HG03432 (cell line): Measurements from ENCODE around the gene ABHD17A.

ENCODE experiments used
- ATAC-seq: cut with Tn5 transposase; IDR thresholded peaks from one replicate; pipeline ENCODE4 v1.9.1; 2021; ENCODE audit warnings: mild to moderate bottlenecking, moderate library complexity; ENCODE audit not compliant: unreplicated experiment

The ABHD17A gene

GRCh38 chr19:1865172-1866010 lies 19.9 kb downstream of the ABHD17A start:
- no peak for ATAC-seq

- ATAC-seq, result peak; percentile 35
Observed at GRCh38 chr19:1864480-1865171, 20.7 kb downstream of the ABHD17A start.

- ATAC-seq, result peak; percentile 53
Observed at GRCh38 chr19:1863638-1864479, 21.4 kb downstream of the ABHD17A start.

GRCh38 chr19:1863328-1863637 lies 22.0 kb downstream of the ABHD17A start, which contains the start of gene KLF16:
KLF16 (minus strand) TSS chr19:1863579; CDS start chr19:1863497, 82 bp downstream.
- ATAC-seq, result no peak

GRCh38 chr19:1862424-1863327 lies 22.6 kb downstream of the ABHD17A start:
- peak; percentile 23 for ATAC-seq

GRCh38 chr19:1862068-1862423 lies 23.2 kb downstream of the ABHD17A start:
- ATAC-seq, result no peak

GRCh38 chr19:1861599-1862031 lies 23.7 kb downstream of the ABHD17A start:
- ATAC-seq, result no peak

GRCh38 chr19:1860821-1861598 lies 24.3 kb downstream of the ABHD17A start:
- ATAC-seq, result no peak

- ATAC-seq, result no peak
Observed at GRCh38 chr19:1860042-1860775, 25.1 kb downstream of the ABHD17A start.

- no peak for ATAC-seq
Observed at GRCh38 chr19:1859331-1859781, 25.9 kb downstream of the ABHD17A start.

GRCh38 chr19:1858412-1859081 lies 26.7 kb downstream of the ABHD17A start:
- no peak for ATAC-seq

- ATAC-seq, result no peak
Observed at GRCh38 chr19:1857648-1858326, 27.5 kb downstream of the ABHD17A start.

GRCh38 chr19:1856698-1857603 lies 28.3 kb downstream of the ABHD17A start:
- no peak for ATAC-seq

GRCh38 chr19:1856345-1856697 lies 29.0 kb downstream of the ABHD17A start:
- ATAC-seq, result no peak

- no peak for ATAC-seq
Observed at GRCh38 chr19:1855828-1856255, 29.5 kb downstream of the ABHD17A start.

GRCh38 chr19:1855040-1855827 lies 30.1 kb downstream of the ABHD17A start:
- ATAC-seq, result peak; percentile 58
